ENCODE data around the gene AGAP1.

The AGAP1 gene

DNA sequence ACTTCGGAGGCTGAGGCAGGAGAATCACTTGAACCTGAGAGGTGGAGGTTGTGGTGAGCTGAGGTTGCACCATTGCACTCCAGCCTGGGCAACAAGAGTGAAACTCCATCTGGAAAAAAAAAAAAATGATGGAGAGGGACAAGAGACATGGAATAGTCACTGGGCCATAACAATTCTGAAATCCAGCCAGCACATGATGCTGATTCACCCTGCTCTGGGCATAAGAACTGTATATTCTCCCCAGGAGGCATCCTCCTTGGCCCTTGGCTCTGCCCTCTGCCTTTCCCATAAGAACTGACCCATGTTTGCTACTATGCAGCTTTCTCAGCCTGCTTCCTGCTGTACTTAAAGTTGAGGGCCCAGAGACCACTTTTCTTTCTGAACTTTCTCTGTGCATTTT, 376.7 kb downstream of the AGAP1 start:
- ATAC-seq (ENCODE audit: low read depth), result no peak

DNA sequence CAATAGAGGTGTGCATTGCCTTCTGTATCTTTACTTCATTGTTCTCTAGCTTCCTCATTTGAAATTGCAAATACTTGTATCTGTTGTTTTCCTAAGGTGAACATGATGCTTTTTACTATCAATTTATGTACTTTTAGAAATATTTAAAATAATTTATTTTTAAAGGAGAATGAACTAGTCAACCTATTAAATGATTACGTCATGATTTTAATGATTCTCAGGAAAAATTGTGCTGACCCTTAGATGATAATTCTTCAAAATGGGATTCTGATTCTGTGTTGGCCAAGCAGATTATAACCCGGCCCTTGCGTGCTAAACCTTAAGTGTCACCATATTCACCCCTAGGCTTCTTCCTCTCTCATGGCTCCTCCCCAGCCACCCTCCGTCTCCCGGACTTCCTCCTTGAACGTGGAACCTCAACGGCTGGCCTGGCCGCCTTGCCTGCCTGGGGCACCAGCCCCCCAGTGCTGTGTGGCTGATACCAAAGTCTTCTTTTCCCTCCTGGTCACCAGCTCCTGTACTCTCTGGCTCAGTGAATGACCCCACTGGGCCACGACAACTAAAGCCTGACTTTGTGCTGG, 382.3 kb downstream of the AGAP1 start:
- no peaks in the 10 kb centered on the region for H3K36me3 ChIP-seq (ENCODE audit: low read depth)
- H3K27me3 ChIP-seq (ENCODE audit: insufficient read depth, poor library complexity, severe bottlenecking), result no peaks in the 10 kb centered on the region
- no peak overlapping the region for H3K27ac ChIP-seq (ENCODE audit: poor library complexity, severe bottlenecking)
- TF ChIP-seq, protein P1, sequence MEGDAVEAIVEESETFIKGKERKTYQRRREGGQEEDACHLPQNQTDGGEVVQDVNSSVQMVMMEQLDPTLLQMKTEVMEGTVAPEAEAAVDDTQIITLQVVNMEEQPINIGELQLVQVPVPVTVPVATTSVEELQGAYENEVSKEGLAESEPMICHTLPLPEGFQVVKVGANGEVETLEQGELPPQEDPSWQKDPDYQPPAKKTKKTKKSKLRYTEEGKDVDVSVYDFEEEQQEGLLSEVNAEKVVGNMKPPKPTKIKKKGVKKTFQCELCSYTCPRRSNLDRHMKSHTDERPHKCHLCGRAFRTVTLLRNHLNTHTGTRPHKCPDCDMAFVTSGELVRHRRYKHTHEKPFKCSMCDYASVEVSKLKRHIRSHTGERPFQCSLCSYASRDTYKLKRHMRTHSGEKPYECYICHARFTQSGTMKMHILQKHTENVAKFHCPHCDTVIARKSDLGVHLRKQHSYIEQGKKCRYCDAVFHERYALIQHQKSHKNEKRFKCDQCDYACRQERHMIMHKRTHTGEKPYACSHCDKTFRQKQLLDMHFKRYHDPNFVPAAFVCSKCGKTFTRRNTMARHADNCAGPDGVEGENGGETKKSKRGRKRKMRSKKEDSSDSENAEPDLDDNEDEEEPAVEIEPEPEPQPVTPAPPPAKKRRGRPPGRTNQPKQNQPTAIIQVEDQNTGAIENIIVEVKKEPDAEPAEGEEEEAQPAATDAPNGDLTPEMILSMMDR (IDR thresholded peaks at IDR 0.05; ENCODE audit: poor library complexity, severe bottlenecking), result no peak
- H3K4me1 ChIP-seq (ENCODE audit: insufficient read depth, poor library complexity, severe bottlenecking), result no peaks in the 10 kb centered on the region
- no peak for ATAC-seq (ENCODE audit: low read depth)
- H3K4me3 ChIP-seq (ENCODE audit: severe bottlenecking), result no peak overlapping the region
- no peaks in the 10 kb centered on the region for H3K9me3 ChIP-seq (ENCODE audit: severe bottlenecking)
- DNase-seq (ENCODE audit: low spot score), result no peak

More for the DNA sequence above, 376.7 kb downstream of the AGAP1 start:
- Histone ChIP-seq H3K27me3 (ENCODE audit: insufficient read depth, poor library complexity, severe bottlenecking) (no peaks in the 10 kb centered on the region), H3K4me1 (ENCODE audit: insufficient read depth, poor library complexity, severe bottlenecking) (no peaks in the 10 kb centered on the region), H3K9me3 (ENCODE audit: severe bottlenecking) (peaks cover 3% of the 10 kb centered on the region), H3K27ac (ENCODE audit: poor library complexity, severe bottlenecking) (no peak overlapping the region), H3K36me3 (ENCODE audit: low read depth) (no peaks in the 10 kb centered on the region), H3K4me3 (ENCODE audit: severe bottlenecking) (no peak overlapping the region)
- TF ChIP-seq, protein P1 (IDR thresholded peaks at IDR 0.05; ENCODE audit: poor library complexity, severe bottlenecking), result no peak
- no peak for DNase-seq (ENCODE audit: low spot score)

DNA sequence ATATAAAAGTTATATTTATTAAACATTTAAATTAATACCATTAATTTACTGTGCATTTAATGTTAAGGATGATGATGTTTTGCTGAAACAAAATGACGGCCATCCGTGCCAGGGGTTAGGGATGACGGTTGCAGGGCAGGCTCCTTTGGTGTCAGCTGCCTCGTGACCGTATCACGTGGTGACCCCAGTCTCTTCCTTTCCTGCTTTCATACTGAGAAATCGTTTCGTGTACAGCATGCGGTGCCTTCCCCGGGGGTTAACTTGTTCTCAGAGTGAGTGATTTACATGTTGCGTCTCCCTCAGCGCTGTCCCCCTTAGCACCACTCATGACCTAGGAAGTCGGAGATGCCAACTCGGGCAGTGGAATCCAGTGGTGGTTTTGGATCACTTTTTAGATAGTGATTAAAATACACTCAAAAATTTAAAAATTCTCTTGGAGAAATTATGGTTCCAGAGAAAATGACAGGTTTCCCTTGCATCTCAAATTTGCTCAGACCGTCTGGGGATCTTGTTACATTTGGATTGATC, 383.5 kb downstream of the AGAP1 start:
- H3K36me3 ChIP-seq (ENCODE audit: low read depth), result no peaks in the 10 kb centered on the region
- no peak overlapping the region for H3K4me3 ChIP-seq (ENCODE audit: severe bottlenecking)
- H3K4me1 ChIP-seq (ENCODE audit: insufficient read depth, poor library complexity, severe bottlenecking), result no peaks in the 10 kb centered on the region
- DNase-seq (ENCODE audit: low spot score), result no peak
- no peak overlapping the region for H3K27ac ChIP-seq (ENCODE audit: poor library complexity, severe bottlenecking)
- TF ChIP-seq, protein P1 (IDR thresholded peaks at IDR 0.05; ENCODE audit: poor library complexity, severe bottlenecking), result no peak
- H3K27me3 ChIP-seq (ENCODE audit: insufficient read depth, poor library complexity, severe bottlenecking), result no peaks in the 10 kb centered on the region
- no peaks in the 10 kb centered on the region for H3K9me3 ChIP-seq (ENCODE audit: severe bottlenecking)
- no peak for ATAC-seq (ENCODE audit: low read depth)

DNA sequence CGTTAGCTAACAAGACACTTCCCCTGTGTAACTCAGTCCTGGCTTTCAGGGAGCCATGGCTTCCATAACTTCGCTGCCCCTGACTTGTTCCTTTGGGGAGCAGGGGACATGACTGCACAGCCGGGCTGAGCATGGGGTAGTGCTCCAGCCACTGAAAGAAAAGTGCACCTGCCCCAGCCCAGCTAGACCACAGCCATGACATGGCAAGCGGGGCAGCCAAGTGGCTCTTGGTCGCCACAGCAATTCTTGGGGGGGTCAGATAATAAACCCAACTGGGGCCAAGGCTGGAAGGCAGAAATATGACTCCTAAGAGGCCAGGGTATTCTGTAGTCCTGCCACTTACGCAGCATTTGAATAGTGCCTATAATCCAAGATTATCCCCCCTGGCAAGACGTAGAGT, 385.3 kb downstream of the AGAP1 start:
- no peaks in the 10 kb centered on the region for H3K27me3 ChIP-seq (ENCODE audit: insufficient read depth, poor library complexity, severe bottlenecking)
- DNase-seq (ENCODE audit: low spot score) (no peak), ATAC-seq (ENCODE audit: low read depth) (no peak)
- no peak overlapping the region for H3K4me3 ChIP-seq (ENCODE audit: severe bottlenecking)
- no peaks in the 10 kb centered on the region for H3K4me1 ChIP-seq (ENCODE audit: insufficient read depth, poor library complexity, severe bottlenecking)
- TF ChIP-seq, protein P1 (IDR thresholded peaks at IDR 0.05; ENCODE audit: poor library complexity, severe bottlenecking), result no peak
- no peak overlapping the region for H3K27ac ChIP-seq (ENCODE audit: poor library complexity, severe bottlenecking)
- H3K36me3 ChIP-seq (ENCODE audit: low read depth), result peaks cover 4% of the 10 kb centered on the region; the same call in 1 of the 2 replicates
- no peaks in the 10 kb centered on the region for H3K9me3 ChIP-seq (ENCODE audit: severe bottlenecking)

DNA sequence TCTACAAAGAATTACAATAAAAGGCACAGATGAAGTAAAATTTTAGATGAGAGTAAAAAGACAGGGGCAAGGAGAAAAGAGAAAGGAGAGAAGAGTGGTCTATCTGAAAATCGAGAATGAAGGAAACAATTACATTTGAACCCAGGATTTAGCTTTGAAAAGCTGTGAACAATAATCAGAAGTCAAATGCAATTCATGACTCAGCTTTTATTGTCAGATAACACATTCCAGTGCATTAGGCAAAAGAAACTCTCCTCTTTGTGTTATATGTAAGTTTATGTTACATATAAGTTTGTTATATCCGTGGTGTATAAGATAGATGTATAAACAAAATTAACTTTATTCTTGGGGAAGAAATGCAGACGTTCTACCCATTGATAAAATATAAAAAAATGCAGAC, 389.8 kb downstream of the AGAP1 start:
- TF ChIP-seq, protein P1 (IDR thresholded peaks at IDR 0.05; ENCODE audit: poor library complexity, severe bottlenecking), result no peak
- H3K4me3 ChIP-seq (ENCODE audit: severe bottlenecking), result no peak overlapping the region
- ATAC-seq (ENCODE audit: low read depth) (no peak), DNase-seq (ENCODE audit: low spot score) (no peak)
- no peaks in the 10 kb centered on the region for H3K9me3 ChIP-seq (ENCODE audit: severe bottlenecking)
- no peak overlapping the region for H3K27ac ChIP-seq (ENCODE audit: poor library complexity, severe bottlenecking)
- peaks cover 4% of the 10 kb centered on the region; the same call in 1 of the 2 replicates for H3K36me3 ChIP-seq (ENCODE audit: low read depth)
- H3K27me3 ChIP-seq (ENCODE audit: insufficient read depth, poor library complexity, severe bottlenecking), result no peaks in the 10 kb centered on the region
- H3K4me1 ChIP-seq (ENCODE audit: insufficient read depth, poor library complexity, severe bottlenecking), result no peaks in the 10 kb centered on the region

All from RWPE2 (cell line).